Adrenal gland (tissue), 12 donors: Measurements from ENCODE around the gene CA11. TPM values are rescaled to one million over a fixed set of nuclear protein-coding genes. Genes with fewer than 3 reads are reported as not detected.

Experiments
- DNase-seq, 7 donors: peaks; one replicate each; pipeline ENCODE4 v3.0.0-alpha.2; 2019 to 2020
- H3K27ac ChIP-seq, 5 donors: fragments of 200-600 bp; sonication (generic) in 4 of 5; 1 replicate in 3 of 5; 2 replicates in 2 of 5; pipeline versions ENCODE4 v1.5.1 to v1.8.0; 2016 to 2020; ENCODE audit warnings: mild to moderate bottlenecking in 1 of 5
- H3K27me3 ChIP-seq: fragments of 200-600 bp; 2 replicates; pipeline ENCODE4 v1.8.0; 2021
- H3K36me3 ChIP-seq, 2 donors: fragments of 200-600 bp; replicated peaks in 1 of 2; 1 replicate in 1 of 2; 2 replicates in 1 of 2; pipeline versions ENCODE4 v1.5.1 to v1.8.0; 2018 to 2022
- H3K4me1 ChIP-seq, 2 donors: fragments of 200-600 bp; replicated peaks in 1 of 2; 1 replicate in 1 of 2; 2 replicates in 1 of 2; pipeline versions ENCODE4 v1.5.1 to v1.8.0; 2018 to 2021
- H3K4me3 ChIP-seq, 4 donors: fragments of 200-600 bp; sonication (generic) in 3 of 4; one replicate each; pipeline ENCODE4 v1.5.1; 2016 to 2018
- H3K9me3 ChIP-seq, 3 donors: fragments of 200-600 bp; sonication (generic) in 1 of 3; replicated peaks in 1 of 3; 1 replicate in 2 of 3; 2 replicates in 1 of 3; pipeline versions ENCODE4 v1.5.1 to v1.8.0; 2016 to 2021
- POLR2A ChIP-seq, 2 donors: fragments of 450-650 bp; IDR thresholded peaks; one replicate each; pipeline ENCODE4 v1.6.1; 2017; ENCODE audit warnings: antibody characterized with exemption in 2 of 2, mild to moderate bottlenecking in 2 of 2, moderate library complexity in 1 of 2
- WGBS, 4 donors: extraction: QIAGEN DNeasy Blood & Tissue Kit in 2 of 4; methylation state at CpG; one replicate each; pipeline versions ENCODE4 v1.1.5 to v1.1.7; 2013 to 2017; 5-methylcytosine and 5-hydroxymethylcytosine counted together
- intact Hi-C, 2 donors: fragments of 100-400 bp; cut with DNase I; formaldehyde crosslinking; loops; one replicate each; pipeline versions ENCODE4 v1.14.1 to v1.15.0; 2022 to 2023
- polyA plus RNA-seq, 3 donors: library from polyadenylated mRNA; stranded (reverse); fragments of 200-250 nt in 2 of 3; fragments of 350-450 nt in 1 of 3; fragmentation: Illumina TruSeq in 1 of 3; extraction: RNeasy Lipid Tissue Mini Kit (QIAGEN cat#74804) in 1 of 3; gene quantifications; one replicate each; pipeline ENCODE4 v1.2.3, GENCODE V29; 2013 to 2014
- total RNA-seq, 9 donors: library from RNA; depleted of rRNA in 4 of 9; stranded (reverse); fragments of >200 nt in 4 of 9; fragments of 120-200 nt in 1 of 9; fragmentation: NEBNext Ultra II Directional in 1 of 9; extraction: Animal tissue kit (Norgen Biotek cat#: 25700) in 1 of 9; gene quantifications; one replicate each; pipeline versions ENCODE4 v1.1.0 to v1.2.4, GENCODE V29; 2013 to 2023
- TF ChIP-seq, protein P1 (sequence below), 6 experiments: fragments of 450-650 bp in 4 of 6; fragments of 200-600 bp in 2 of 6; sonication (generic) in 1 of 6; IDR thresholded peaks; 1 replicate in 5 of 6; 2 replicates in 1 of 6; pipeline versions ENCODE4 v1.5.1 to v1.8.0; 2016 to 2021; ENCODE audit warnings: antibody characterized with exemption in 6 of 6, mild to moderate bottlenecking in 2 of 6, moderate library complexity in 1 of 6
- donor health status: healthy with polysubstance abuse.
- donor health status: Bipolar disorder and iron deficiency.
- donor health status: DM: yes; HTN: yes; CAD: no.
- donor health status: DM: no; HTN: no; CAD: no.
- donor health status: DM: no; HTN: no; CAD: no.
- donor health status: DM: yes; HTN: yes; CAD: no.

CA11 gene
- total and polyA plus RNA-seq, 12 donors: 6.0 to 125 (median 23.7) TPM

DNA sequence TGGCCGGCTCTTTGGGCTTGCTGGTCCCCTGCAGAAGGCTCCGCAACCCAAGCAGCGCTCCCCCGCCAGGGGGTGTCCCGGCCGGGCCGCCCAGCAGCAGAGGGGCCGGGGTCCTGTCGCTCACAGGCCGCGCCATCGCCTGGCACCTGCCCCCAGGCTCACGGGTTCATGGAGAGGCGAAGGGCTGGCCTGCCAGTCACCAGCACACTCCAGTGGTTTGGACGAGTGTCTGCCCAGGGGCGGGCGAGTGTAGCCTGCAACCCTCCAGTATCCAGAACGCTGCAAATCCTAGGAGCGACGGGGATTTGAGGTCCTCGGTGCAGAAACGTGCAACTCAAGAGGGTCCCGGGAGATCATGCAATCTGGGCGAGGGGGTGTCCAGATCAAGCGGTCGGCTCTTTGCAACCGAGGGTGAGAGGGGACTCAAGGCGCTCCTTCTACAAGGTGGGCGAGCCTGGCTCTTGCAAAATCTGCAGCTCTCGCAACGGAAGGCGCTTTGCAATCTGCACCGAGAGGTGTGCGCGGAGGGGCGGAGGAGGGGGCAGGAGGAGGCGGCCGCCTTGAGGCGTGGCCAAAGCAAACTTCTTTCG is 9.0 kb downstream of the CA11 start, which contains the start of gene DBP:
Gene DBP (minus strand): TSS at position 521 of the 590 bp plus-strand sequence. CDS start 385 bp downstream, at position 136.
- TF ChIP-seq, protein P1, sequence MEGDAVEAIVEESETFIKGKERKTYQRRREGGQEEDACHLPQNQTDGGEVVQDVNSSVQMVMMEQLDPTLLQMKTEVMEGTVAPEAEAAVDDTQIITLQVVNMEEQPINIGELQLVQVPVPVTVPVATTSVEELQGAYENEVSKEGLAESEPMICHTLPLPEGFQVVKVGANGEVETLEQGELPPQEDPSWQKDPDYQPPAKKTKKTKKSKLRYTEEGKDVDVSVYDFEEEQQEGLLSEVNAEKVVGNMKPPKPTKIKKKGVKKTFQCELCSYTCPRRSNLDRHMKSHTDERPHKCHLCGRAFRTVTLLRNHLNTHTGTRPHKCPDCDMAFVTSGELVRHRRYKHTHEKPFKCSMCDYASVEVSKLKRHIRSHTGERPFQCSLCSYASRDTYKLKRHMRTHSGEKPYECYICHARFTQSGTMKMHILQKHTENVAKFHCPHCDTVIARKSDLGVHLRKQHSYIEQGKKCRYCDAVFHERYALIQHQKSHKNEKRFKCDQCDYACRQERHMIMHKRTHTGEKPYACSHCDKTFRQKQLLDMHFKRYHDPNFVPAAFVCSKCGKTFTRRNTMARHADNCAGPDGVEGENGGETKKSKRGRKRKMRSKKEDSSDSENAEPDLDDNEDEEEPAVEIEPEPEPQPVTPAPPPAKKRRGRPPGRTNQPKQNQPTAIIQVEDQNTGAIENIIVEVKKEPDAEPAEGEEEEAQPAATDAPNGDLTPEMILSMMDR (IDR thresholded peaks at IDR 0.05): peak in 2 of 6 experiments; percentile 14 to 35
- TF ChIP-seq POLR2A (IDR thresholded peaks at IDR 0.05): peak; percentile 12 to 95
- peak within 1 kb of the TSS; percentile 95 to 98 (median 96) for H3K27ac ChIP-seq
- H3K9me3 ChIP-seq: no peaks in the 10 kb centered on the region
- intact Hi-C loops: no loop called here
- H3K27me3 ChIP-seq: no peaks in the 10 kb centered on the region
- WGBS, 4 donors: 0 to 2% (median 1%) methylated on average over 13 to 40 of the region's 40 CpGs
- H3K4me1 ChIP-seq: peaks cover 34 to 49% of the 10 kb centered on the region in 2 donors
- H3K4me3 ChIP-seq: peak within 1 kb of the TSS; percentile 31 to 87 (median 58)
- H3K36me3 ChIP-seq: no peaks in the 10 kb centered on the region
- peak in 5 of 7 donors; percentile 71 to 83 (median 73) for DNase-seq

DNA sequence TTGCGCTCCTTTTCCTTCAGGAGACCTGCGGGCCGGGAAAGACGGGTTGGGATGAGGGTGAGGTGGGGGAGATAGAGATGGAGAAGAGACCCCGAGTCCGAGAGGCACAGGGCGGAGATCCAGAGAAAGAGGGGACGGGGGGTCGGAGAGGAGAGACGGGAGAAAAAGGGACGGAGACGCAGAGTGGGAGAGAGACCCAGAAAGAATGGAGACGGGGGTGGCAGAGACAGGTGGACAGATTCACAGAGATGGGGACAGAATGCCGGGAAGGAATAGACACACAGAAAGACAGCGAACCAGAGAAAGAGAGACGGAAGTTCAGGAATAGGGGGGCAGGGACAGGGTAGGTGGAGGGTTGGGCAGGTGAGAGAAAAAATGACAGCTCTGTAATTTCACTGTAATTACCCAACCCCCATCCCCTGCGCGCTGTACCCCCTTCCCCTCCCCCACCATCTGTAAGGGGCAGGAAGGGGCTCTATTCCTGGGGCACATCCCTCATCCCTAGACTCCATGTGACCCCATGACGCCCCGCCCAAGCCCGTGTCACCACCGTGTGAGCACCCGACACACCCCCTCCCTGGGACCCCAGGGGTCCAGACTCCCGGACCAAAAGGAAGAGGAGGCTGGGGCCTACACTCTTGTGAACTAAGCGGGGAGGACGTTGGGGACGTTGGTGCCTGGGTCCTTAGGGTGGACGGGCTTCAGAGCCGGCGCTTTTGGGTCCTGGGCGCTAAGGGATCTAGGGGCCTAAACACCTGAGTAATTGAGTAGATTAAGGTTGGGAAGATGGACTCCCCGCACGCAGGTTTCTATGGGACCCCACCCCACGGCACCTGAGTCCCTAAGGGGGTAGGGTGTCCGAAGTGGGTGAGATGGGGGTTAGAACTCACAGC is 9.8 kb downstream of the CA11 start:
- peak overlapping the region; percentile 31 to 87 (median 58) for H3K4me3 ChIP-seq
- peaks cover 34 to 55% of the 10 kb centered on the region in 2 donors for H3K4me1 ChIP-seq
- TF ChIP-seq POLR2A (IDR thresholded peaks at IDR 0.05): no peak
- TF ChIP-seq, protein P1 (IDR thresholded peaks at IDR 0.05): no peak
- DNase-seq: peak; percentile 65 to 87 (median 80)
- no peaks in the 10 kb centered on the region for H3K27me3 ChIP-seq
- WGBS, 4 donors: 1 to 2% (median 2%) methylated on average over 30 to 35 of the region's 35 CpGs
- peak overlapping the region; percentile 93 to 98 (median 95) for H3K27ac ChIP-seq
- H3K9me3 ChIP-seq: no peaks in the 10 kb centered on the region
- intact Hi-C loops: no loop called here
- H3K36me3 ChIP-seq: peaks cover 0 to 5% of the 10 kb centered on the region in 2 donors

DNA sequence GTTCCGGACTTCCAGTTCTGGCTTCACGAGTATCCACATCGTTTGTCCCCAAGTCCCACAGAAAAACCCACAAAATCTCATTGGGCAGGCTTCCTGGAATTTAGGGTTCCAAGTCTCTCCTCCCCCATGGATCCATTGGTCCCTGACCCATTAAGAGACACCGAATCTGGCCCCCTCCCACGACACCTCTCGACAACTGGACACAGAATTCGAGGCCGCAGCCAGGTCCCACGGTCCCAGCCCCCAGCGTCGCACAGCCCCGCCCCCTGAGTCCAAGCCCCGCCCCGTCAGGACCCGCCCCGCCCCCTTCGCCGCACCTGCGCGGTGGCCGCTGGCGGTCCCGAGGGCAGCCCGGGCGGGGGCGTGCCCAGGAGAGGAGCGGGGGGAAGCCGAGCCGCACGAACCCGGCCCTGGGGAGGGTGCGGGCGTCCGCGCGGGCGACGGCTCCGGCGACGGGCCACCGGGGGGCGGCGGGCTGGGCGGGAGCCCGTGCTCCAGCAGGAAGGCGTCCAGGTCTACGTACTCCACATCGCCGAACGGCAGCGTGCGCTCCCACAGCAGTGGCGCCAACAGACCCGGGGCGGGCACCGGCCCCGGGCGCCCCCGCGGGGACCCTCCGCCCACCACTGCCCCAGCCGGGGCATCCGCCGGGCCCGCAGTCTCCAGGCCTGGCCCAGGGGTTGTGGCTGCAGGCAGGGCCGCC is 10.6 kb downstream of the CA11 start:
- intact Hi-C loops: no loop called here
- TF ChIP-seq, protein P1 (IDR thresholded peaks at IDR 0.05): no peak
- TF ChIP-seq POLR2A (IDR thresholded peaks at IDR 0.05): peak in 1 of 2 donors; percentile 92
- H3K27me3 ChIP-seq: no peaks in the 10 kb centered on the region
- peak overlapping the region; percentile 93 to 98 (median 95) for H3K27ac ChIP-seq
- H3K4me1 ChIP-seq: peaks cover 41 to 63% of the 10 kb centered on the region in 2 donors
- peak; percentile 74 to 89 (median 81) for DNase-seq
- H3K36me3 ChIP-seq: peaks cover 0 to 7% of the 10 kb centered on the region in 2 donors
- H3K4me3 ChIP-seq: peak overlapping the region in 3 of 4 donors; percentile 45 to 70 (median 50)
- H3K9me3 ChIP-seq: no peaks in the 10 kb centered on the region
- WGBS, 4 donors: 1 to 6% (median 1%) methylated on average over 6 to 67 of the region's 67 CpGs
